T-helper 1 cell treated with Interleukin-12 subunit alpha and Interleukin-12 subunit beta and Interleukin-4 antibody, amounts not matched to agents 30 μg/mL and 1 μg/mL, for 36 hours (primary cell): ENCODE results near the gene CLCF1.
A peak's percentile ranks its signal among the peaks of the same experiment; 100 is the strongest.

Experiments
- H3K27ac Mint-ChIP-seq: one replicate; pipeline ENCODE4 v1.8.0; 2021; ENCODE audit warnings: mild to moderate bottlenecking, mixed read lengths
- H3K27me3 Mint-ChIP-seq: one replicate; pipeline ENCODE4 v1.8.0; 2021; ENCODE audit warnings: low read depth, mixed read lengths
- H3K36me3 Mint-ChIP-seq: one replicate; pipeline ENCODE4 v1.8.0; 2021; ENCODE audit warnings: low read depth, mixed read lengths
- H3K4me1 Mint-ChIP-seq: one replicate; pipeline ENCODE4 v1.8.0; 2021; ENCODE audit warnings: low read depth, mixed read lengths
- H3K4me3 Mint-ChIP-seq: one replicate; pipeline ENCODE4 v1.8.0; 2021; ENCODE audit warnings: mild to moderate bottlenecking, moderate library complexity, mixed read lengths
- H3K9me3 Mint-ChIP-seq: one replicate; pipeline ENCODE4 v1.8.0; 2021; ENCODE audit warnings: mixed read lengths

CLCF1 gene

DNA sequence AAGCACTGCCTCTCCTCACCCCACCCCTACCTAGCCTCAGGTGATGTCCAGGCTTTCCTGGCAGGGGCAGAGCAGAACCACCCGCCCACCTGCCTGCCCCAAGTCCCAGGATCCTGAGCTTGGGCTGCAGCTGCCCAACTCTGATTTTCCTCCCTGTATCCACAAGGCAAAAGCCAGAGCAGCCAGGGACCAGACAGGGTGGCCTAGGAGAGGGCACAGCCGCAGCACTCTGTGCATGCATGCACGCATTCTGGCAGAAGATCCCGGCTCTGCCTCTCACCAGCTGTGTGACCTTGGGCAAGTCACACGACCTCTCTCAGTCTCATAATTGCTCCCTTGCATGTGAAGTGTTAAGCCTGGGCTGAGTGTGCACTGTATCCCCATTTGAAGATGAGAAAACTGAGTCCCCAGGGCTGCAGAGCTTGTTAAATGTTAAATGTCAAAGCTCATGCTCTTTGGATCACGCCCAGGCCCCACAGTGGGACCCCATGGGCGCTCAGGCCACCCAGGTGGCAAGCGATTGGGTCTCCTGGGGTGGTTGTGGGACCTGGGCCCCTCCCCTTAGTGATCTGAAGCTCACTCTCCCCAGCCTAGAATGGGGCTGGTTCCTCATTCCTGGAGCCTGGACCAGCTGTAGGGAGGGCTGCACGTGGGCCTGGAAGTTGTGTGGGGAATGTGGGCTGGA lies 39.2 kb upstream of the CLCF1 start:
- H3K4me1 Mint-ChIP-seq = peaks cover 51% of the 10 kb centered on the region
- no peak overlapping the region for H3K27ac Mint-ChIP-seq
- H3K4me3 Mint-ChIP-seq = no peak overlapping the region
- peaks cover 21% of the 10 kb centered on the region for H3K36me3 Mint-ChIP-seq
- no peaks in the 10 kb centered on the region for H3K9me3 Mint-ChIP-seq
- peaks cover 16% of the 10 kb centered on the region for H3K27me3 Mint-ChIP-seq

DNA sequence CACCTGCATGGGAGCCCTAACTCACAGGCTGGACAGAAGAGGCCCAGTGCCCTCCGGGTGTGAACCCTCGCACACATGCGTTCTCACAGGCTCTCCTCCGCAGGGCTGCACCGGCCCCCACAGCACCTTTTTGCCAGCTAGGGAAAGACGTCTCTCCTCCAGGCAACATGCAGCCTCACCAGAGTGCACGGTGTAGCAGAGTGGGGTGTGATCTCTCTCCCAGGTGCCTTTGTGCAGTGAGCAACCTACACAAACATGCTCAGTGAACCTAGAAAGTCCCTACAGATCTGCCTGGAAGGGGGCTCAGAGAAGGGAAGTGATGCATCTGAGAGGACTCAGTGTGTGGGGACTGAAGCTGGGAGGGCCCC lies 38.4 kb upstream of the CLCF1 start:
- Mint-ChIP-seq H3K36me3 (peaks cover 27% of the 10 kb centered on the region), H3K4me3 (no peak overlapping the region), H3K9me3 (no peaks in the 10 kb centered on the region), H3K4me1 (peaks cover 57% of the 10 kb centered on the region), H3K27me3 (peaks cover 15% of the 10 kb centered on the region), H3K27ac (no peak overlapping the region)

DNA sequence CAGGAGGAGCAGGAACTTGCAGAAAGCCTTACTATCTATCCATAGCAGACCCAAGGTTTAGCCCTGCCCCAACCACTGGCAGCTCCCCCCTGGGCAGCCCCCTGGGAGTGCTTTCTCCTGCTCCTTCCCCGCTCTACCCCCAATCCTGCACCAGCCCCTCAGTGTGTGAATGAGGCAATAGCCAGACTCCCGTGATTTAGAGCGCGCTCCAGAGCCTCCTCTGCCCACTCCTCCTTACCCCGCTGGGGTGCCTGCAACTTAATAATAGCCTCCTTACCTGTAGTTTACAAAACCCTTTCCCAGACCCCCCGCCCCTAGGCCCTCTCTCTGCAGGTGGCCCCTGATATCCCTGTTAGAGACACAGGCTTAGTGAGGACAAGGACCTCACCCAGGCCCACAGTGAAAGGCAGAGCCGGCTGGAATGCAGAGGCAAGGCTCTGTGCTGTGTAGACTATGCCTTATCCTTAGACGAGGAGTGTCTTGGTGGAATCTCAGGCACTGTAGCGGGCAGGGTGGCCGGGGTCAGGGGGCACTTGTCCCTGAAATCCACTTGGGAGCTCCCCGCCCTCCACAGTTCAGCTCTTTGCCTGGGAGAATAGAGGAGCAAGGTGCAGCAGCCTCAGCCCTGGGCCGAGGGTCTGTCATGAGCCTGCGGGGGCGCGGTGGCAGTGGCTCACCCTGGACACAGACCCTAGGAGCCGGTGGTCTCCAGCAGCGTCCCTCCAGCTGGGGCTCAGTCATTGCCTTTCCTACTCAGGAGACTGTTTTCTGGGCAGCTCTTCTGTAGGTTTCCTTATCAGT lies 37.8 kb upstream of the CLCF1 start:
- H3K4me1 Mint-ChIP-seq = peaks cover 54% of the 10 kb centered on the region
- peak overlapping the region; percentile 46 for H3K4me3 Mint-ChIP-seq
- peak overlapping the region; percentile 69 for H3K27ac Mint-ChIP-seq
- H3K27me3 Mint-ChIP-seq = peaks cover 9% of the 10 kb centered on the region
- H3K9me3 Mint-ChIP-seq = no peaks in the 10 kb centered on the region
- peaks cover 31% of the 10 kb centered on the region for H3K36me3 Mint-ChIP-seq

DNA sequence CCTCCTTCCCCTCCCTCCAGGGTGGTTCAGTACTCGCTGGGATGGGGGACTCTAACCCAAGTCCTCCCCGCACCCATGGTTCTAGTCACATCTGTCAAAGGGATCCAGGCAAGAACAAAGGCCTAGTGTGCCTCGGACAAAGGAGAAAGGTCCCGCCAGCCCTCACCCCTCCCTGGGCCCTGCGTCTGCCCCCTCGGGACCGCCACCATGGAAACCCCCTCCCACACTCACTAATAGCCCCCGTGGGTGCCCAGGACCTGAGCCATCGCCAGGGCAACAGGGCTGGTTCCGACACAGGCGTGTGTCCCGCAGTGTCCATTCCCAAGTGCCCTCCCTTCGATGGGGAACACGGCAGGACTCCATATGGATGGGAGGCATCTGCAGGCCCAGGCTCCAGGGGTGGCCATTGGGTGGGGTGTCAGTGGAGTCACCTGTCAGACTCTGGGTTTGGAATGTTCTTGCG lies 37.0 kb upstream of the CLCF1 start:
- Mint-ChIP-seq H3K36me3 (peaks cover 35% of the 10 kb centered on the region), H3K9me3 (no peaks in the 10 kb centered on the region), H3K4me3 (peak overlapping the region; percentile 64), H3K4me1 (peaks cover 57% of the 10 kb centered on the region), H3K27ac (peak overlapping the region; percentile 62), H3K27me3 (peaks cover 6% of the 10 kb centered on the region)

DNA sequence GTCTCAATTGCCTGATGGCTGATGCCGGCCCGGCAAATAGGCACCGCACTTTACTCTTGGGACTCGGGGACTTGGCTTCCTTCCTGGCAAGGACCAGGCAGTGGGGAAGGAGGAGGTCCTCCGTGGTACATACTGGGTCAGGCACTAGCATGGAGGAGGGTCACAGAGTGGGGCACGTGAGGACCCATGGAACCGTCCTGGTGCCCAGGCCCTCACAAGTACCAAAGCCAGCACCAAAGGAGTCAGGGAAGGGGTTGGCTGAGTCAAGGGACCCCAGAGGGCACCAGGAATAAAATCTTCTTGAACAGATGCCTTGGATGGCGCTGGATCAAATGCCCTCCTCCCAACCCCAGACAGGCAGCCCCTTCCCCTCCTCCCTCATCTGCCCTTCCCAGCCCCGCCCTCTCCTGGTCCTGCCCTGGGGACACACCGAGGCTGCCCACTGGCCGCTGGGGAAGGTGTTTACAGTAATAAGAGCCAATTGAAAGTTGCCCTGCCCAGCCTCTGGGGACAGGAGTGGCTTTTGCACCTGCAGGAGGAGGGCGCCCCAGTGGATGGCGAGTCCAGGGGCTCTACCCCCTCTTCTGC lies 36.5 kb upstream of the CLCF1 start:
- no peaks in the 10 kb centered on the region for H3K9me3 Mint-ChIP-seq
- H3K36me3 Mint-ChIP-seq = peaks cover 39% of the 10 kb centered on the region
- H3K4me1 Mint-ChIP-seq = peaks cover 59% of the 10 kb centered on the region
- peak overlapping the region; percentile 91 for H3K4me3 Mint-ChIP-seq
- peak overlapping the region; percentile 90 for H3K27ac Mint-ChIP-seq
- peaks cover 6% of the 10 kb centered on the region for H3K27me3 Mint-ChIP-seq

DNA sequence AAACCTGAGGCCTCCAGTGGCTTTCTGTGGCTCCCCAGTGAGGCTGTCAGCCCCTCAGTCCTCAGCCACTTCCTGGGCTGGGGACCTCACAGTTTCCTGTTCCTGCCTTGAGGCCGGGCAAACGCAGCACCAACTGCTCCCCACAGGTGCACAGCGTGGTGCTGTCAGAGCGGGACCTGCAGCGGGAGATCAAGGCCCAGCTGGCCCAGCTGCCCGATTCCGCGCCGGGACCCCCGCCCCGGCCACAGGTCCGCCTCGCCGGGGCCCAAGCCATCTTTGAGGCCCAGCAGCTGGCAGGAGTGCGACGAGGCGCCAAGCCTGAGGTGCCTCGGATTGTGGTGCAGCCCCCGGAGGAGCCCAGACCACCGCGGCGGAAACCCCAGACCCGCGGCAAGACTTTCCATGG lies 35.9 kb upstream of the CLCF1 start:
- Mint-ChIP-seq H3K27ac (peak overlapping the region; percentile 97), H3K4me3 (peak overlapping the region; percentile 91), H3K27me3 (peaks cover 6% of the 10 kb centered on the region), H3K9me3 (no peaks in the 10 kb centered on the region), H3K4me1 (peaks cover 60% of the 10 kb centered on the region), H3K36me3 (peaks cover 44% of the 10 kb centered on the region)

DNA sequence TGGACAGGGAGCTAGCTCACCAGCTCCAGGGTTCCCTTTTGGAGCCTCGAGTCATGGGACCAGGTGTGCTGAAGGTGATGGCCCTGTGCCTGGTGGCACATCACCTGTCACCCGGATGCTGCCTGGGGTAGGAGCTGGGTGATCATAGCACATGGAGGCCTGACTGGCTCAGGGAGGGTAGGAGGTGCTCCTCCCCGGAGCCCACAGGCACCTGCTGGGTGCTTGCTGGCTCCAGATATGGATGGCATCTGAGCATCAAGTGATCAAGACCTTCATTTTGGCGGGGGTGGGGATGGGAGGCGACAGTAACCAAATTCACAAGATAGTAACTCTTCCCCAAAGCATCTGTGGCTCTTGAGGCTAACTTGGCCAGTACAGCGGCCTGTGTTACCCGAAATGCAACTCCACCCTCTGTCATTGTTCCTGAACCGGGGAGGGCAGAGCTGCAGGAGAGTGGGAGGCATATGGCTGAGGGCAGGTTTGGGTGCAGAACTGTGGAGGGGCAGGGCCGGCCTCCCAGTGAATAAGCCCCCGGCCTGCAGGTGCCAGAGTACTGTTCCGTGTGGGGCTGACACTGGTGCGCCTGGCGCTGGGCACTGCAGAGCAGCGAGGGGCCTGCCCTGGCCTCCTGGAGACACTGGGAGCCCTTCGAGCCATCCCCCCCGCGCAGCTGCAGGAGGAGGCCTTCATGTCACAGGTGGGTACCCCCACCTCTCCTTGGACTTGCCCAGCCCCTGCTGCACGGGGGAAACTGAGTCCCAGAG lies 35.2 kb upstream of the CLCF1 start:
- Mint-ChIP-seq H3K4me1 (peaks cover 59% of the 10 kb centered on the region), H3K27me3 (peaks cover 5% of the 10 kb centered on the region), H3K27ac (peak overlapping the region; percentile 97), H3K9me3 (no peaks in the 10 kb centered on the region), H3K4me3 (peak overlapping the region; percentile 91), H3K36me3 (peaks cover 46% of the 10 kb centered on the region)

DNA sequence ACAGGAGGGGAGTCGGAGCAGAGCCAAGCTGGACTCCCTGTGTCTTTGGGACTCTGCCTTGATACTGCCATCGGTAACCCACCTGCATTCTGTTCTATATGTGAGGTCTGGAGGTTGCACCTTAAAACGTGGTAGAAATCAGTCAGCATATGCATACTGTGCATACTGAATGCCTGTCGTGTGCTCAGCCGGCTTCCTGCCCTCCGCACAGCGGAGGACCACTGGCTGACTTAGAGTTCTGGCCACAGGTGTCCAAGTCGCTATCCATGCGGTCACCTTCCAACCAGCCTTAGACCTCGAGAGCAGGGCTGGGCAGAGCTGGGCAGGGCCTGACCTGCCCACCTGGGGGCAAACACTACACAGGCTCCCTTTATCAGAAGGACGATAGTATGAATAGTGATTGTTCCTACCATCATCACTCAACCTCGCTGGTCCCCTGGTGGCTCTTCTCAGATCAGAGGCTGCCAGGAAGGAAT lies 34.3 kb upstream of the CLCF1 start:
- peaks cover 45% of the 10 kb centered on the region for H3K36me3 Mint-ChIP-seq
- no peaks in the 10 kb centered on the region for H3K27me3 Mint-ChIP-seq
- H3K9me3 Mint-ChIP-seq = no peaks in the 10 kb centered on the region
- peaks cover 51% of the 10 kb centered on the region for H3K4me1 Mint-ChIP-seq
- H3K27ac Mint-ChIP-seq = peak overlapping the region; percentile 97
- peak overlapping the region; percentile 91 for H3K4me3 Mint-ChIP-seq

DNA sequence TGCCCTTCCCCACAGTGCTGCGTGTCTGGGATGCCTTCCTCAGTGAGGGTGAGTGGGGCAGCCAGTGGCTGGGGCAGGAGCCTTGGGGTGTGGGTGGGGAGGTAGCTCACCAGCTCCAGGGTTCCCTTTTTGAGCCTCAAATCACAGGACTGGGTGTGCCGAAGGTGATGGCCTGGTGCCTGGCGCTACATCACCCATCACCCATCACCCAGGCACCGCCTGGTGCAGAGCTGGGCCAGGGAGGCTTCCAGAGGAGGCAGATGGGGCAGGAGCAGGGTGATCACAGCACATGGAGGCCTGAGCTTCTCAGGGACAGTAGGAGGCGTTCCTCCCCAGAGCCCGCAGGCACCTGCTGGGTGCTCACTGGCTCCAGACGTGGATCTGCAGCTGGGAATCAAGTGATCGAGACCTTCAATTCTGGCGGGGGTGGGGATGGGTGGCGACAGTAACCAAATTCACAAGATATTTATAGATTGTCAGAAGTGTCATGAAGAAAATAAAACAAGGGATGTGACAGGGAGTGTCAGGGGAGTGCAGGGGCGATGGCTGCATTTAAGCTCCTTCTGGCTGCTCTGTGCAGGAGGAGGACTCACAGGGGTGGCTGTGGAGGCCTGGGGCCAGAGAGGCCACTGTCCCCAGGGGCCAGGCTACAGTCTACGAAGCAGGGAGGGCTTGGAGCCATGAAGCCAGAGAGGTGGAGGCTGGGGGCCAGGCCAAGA lies 33.7 kb upstream of the CLCF1 start:
- no peaks in the 10 kb centered on the region for H3K27me3 Mint-ChIP-seq
- H3K4me3 Mint-ChIP-seq = peak overlapping the region; percentile 91
- peaks cover 45% of the 10 kb centered on the region for H3K36me3 Mint-ChIP-seq
- peaks cover 45% of the 10 kb centered on the region for H3K4me1 Mint-ChIP-seq
- H3K9me3 Mint-ChIP-seq = no peaks in the 10 kb centered on the region
- peak overlapping the region; percentile 97 for H3K27ac Mint-ChIP-seq

DNA sequence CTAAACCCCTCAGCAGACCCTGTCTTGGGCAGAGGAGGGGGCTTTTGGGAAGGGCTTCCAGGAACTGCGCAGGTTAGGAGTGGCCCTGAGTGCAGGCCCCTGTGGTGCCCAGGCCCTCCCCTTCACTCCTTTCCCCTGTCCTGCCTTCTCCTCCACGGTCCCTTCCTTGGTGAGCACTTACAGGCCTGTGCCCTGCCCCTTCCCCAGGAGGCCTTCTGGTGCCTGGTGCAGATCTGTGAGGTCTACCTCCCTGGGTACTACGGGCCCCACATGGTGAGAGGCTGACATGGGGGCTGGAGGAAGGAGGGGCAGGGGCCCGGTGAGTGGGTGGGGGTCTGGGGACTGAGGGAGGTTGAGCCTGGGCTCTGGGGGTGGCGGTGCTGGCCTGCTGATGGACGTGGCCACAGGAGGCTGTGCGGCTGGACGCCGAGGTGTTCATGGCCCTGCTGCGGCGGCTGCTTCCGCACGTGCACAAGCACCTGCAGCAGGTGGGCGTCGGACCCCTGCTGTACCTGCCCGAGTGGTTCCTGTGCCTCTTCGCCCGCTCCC lies 33.1 kb upstream of the CLCF1 start:
- Mint-ChIP-seq H3K4me1 (peaks cover 40% of the 10 kb centered on the region), H3K27ac (peak overlapping the region; percentile 97), H3K9me3 (no peaks in the 10 kb centered on the region), H3K4me3 (peak overlapping the region; percentile 91), H3K36me3 (peaks cover 45% of the 10 kb centered on the region), H3K27me3 (no peaks in the 10 kb centered on the region)

DNA sequence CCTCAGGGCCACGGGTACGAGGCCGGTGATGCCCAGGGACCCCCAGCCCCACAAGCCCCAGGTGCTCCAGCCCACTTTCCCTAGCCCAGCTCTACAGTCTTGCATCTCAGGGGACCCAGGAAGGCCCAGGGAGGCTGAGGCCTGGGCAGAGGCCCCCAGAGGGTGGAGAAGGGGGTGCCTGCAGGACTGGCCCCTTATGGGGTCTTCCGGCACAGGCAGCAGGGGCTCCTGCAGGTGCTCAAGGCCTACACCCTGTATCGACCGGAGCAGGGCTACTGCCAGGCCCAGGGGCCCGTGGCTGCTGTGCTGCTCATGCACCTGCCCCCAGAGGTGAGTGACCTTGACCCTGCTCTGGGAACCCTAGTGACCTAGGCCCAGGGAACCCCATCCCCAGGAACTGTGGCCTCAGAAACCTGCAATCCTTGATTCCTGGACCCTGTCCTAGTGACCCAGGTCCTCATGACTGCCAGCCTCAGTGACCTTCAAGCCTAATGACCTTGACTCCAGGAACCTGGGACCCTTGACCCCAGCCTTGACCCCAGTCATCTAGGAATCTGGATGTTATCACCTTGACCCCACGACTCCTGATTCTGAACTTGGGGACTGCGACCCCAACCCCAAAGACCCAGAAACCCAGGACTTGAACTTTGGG lies 32.4 kb upstream of the CLCF1 start:
- H3K9me3 Mint-ChIP-seq = no peaks in the 10 kb centered on the region
- no peaks in the 10 kb centered on the region for H3K27me3 Mint-ChIP-seq
- peaks cover 36% of the 10 kb centered on the region for H3K4me1 Mint-ChIP-seq
- peaks cover 45% of the 10 kb centered on the region for H3K36me3 Mint-ChIP-seq
- H3K4me3 Mint-ChIP-seq = peak overlapping the region; percentile 91
- H3K27ac Mint-ChIP-seq = peak overlapping the region; percentile 97

DNA sequence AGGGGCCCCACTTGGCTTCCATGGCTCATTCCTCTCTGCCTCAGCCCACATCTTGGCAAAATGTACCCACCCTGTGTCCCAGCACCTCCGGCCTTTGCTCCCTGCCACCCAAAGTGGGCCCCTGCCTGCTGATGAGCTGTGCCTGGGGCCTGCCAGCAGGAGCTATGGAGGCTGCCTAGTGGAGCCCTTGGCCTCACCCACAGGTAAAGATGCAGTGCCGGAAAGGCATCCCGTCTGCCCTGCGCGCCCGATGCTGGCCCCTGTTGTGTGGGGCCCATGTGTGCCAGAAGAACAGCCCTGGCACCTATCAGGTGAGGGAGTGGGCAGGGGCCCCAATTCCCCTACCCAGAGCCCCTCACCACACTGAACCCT lies 31.8 kb upstream of the CLCF1 start:
- Mint-ChIP-seq H3K4me1 (peaks cover 41% of the 10 kb centered on the region), H3K36me3 (peaks cover 47% of the 10 kb centered on the region), H3K4me3 (peak overlapping the region; percentile 91), H3K27me3 (no peaks in the 10 kb centered on the region), H3K9me3 (no peaks in the 10 kb centered on the region), H3K27ac (peak overlapping the region; percentile 87)

DNA sequence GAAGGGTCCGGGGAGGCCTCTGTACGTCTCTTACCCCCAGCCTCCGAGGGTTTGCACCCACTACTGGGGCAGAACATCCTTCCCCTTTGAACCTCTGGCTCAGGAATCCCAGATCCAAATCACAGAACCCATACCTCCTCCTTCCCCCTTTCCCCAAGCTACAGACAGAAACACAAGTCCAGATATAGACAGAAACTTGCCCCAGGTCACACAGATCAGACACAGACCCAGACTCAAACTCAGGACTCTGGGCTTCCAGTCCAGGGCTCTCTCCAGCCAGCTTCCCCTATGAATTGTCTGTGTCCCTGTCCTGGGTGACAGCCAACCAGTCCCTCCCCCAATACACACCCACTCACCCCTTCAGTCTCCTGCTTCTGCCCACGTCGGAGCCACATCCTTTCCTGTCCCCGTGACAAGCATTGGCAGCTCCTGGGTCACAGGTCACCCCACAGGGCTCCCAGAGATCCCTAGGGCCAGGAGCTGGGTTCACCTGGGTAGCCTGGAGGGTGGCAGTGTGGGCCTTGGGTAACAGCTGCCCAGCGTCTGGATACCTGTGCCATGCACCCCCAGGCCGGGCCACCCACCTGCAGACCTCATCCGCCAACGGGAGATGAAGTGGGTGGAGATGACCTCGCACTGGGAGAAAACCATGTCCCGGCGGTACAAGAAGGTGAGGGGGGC lies 31.3 kb upstream of the CLCF1 start:
- Mint-ChIP-seq H3K27ac (peak overlapping the region; percentile 87), H3K4me1 (peaks cover 38% of the 10 kb centered on the region), H3K4me3 (peak overlapping the region; percentile 91), H3K9me3 (no peaks in the 10 kb centered on the region), H3K36me3 (peaks cover 45% of the 10 kb centered on the region), H3K27me3 (no peaks in the 10 kb centered on the region)
